ENCODE data around the gene C12orf42. TPM values are rescaled to one million over a fixed set of nuclear protein-coding genes. Genes with fewer than 3 reads are reported as not detected.

C12orf42 gene
- total RNA-seq, 1 donor from 2014 or later = not detected

DNA sequence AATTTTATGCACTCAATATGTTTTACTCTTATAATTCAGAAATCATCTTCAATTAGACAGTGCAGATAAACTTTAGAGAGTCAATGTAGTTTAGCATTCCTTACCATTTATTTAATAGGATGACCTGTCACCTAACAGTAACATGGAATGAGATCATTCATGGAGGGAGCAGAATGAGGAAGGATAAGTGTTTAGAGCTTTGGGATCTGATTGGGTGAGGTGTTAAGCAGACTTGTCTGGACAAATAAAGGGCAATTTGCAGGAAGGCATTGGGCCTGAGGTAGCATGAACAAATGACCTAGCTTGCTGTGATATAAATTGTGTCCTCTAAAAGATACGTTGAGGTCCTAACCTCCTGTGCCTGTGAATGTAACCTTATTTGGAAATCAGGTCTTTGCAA is 187.4 kb downstream of the C12orf42 start:
- no peaks in the 10 kb centered on the region for H3K9me3 Mint-ChIP-seq (ENCODE audit: unreplicated experiment)
- DNase-seq (ENCODE audit: extremely low spot score, unreplicated experiment) = no peak
- H3K4me3 Mint-ChIP-seq (ENCODE audit: unreplicated experiment) = no peak overlapping the region
- no peaks in the 10 kb centered on the region for H3K36me3 Mint-ChIP-seq (ENCODE audit: unreplicated experiment)
- peaks cover 3% of the 10 kb centered on the region for H3K27me3 Mint-ChIP-seq (ENCODE audit: unreplicated experiment)
- H3K27ac Mint-ChIP-seq (ENCODE audit: unreplicated experiment) = no peak overlapping the region
- H3K4me1 Mint-ChIP-seq (ENCODE audit: unreplicated experiment) = no peaks in the 10 kb centered on the region
- TF ChIP-seq, protein P1, sequence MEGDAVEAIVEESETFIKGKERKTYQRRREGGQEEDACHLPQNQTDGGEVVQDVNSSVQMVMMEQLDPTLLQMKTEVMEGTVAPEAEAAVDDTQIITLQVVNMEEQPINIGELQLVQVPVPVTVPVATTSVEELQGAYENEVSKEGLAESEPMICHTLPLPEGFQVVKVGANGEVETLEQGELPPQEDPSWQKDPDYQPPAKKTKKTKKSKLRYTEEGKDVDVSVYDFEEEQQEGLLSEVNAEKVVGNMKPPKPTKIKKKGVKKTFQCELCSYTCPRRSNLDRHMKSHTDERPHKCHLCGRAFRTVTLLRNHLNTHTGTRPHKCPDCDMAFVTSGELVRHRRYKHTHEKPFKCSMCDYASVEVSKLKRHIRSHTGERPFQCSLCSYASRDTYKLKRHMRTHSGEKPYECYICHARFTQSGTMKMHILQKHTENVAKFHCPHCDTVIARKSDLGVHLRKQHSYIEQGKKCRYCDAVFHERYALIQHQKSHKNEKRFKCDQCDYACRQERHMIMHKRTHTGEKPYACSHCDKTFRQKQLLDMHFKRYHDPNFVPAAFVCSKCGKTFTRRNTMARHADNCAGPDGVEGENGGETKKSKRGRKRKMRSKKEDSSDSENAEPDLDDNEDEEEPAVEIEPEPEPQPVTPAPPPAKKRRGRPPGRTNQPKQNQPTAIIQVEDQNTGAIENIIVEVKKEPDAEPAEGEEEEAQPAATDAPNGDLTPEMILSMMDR (IDR thresholded peaks at IDR 0.05) = no peak

DNA sequence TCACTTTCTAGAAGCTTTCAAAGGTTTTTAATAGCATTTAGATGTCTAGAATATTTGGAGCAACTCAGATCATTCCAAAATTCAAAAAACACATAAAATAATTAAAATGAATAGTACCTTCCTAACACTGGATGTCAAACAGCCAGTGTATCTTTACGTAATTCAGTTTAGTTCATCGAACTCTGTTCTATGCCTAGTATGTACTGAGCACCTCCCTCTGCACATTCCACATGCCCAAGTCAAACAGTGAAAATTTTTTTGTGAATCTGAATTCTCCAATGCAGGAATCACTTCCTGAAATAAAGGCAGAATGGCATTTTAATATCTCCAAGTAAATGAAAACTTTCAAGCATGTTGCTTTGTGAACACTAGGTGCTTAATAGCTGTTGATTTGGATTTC is 192.3 kb downstream of the C12orf42 start:
- no peak overlapping the region for H3K4me3 Mint-ChIP-seq (ENCODE audit: unreplicated experiment)
- no peaks in the 10 kb centered on the region for H3K36me3 Mint-ChIP-seq (ENCODE audit: unreplicated experiment)
- DNase-seq (ENCODE audit: extremely low spot score, unreplicated experiment) = no peak
- H3K9me3 Mint-ChIP-seq (ENCODE audit: unreplicated experiment) = no peaks in the 10 kb centered on the region
- no peak overlapping the region for H3K27ac Mint-ChIP-seq (ENCODE audit: unreplicated experiment)
- H3K27me3 Mint-ChIP-seq (ENCODE audit: unreplicated experiment) = peaks cover 17% of the 10 kb centered on the region
- TF ChIP-seq, protein P1 (IDR thresholded peaks at IDR 0.05) = no peak
- no peaks in the 10 kb centered on the region for H3K4me1 Mint-ChIP-seq (ENCODE audit: unreplicated experiment)

DNA sequence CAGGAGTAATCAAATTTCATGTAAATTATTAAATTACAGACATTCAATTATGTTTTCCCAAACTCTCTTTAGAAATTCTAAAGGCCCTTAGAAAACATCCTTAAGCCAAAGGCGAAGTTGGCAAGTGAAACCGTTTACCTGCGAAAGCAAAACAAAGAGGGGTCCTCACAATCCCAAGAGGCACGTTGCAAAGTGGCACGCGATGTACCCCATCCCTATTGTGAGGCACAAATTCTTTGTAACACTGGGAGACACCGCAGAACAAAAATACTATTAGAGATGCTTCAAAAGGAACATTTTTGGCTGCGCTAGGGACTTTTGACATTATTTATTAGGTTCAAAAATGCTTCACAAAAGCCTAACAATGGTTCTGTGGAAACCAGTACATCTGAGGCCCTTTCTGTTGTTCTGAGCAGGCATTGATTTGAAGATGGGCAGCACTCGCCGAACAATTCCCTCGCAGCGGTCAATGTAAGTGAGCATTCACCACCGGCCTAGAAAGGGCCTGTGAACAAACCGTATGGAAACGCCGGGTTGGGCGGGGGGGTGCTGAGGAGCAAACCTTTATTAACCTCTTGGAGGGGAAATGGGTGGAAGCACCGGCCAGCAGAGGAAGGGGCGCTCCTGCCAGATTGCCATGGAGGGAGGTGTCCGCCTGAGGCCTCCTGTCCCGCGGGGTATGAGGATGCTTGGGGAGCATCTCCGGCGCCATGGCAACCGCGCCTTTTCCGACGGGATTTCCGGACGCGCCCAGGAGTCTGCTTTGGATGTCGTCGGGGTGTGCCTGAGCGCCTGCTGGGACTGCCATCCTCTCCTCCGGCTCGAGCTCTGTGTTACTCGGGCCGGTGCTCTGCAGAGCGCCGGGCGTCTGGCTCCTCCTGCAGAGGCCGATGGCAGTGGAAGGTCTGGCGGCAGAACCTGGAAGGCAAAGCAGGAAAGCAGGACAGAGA is 193.9 kb downstream of the C12orf42 start:
- Mint-ChIP-seq H3K9me3 (ENCODE audit: unreplicated experiment) (no peaks in the 10 kb centered on the region), H3K36me3 (ENCODE audit: unreplicated experiment) (no peaks in the 10 kb centered on the region), H3K27ac (ENCODE audit: unreplicated experiment) (no peak overlapping the region), H3K27me3 (ENCODE audit: unreplicated experiment) (peaks cover 17% of the 10 kb centered on the region), H3K4me3 (ENCODE audit: unreplicated experiment) (no peak overlapping the region), H3K4me1 (ENCODE audit: unreplicated experiment) (no peaks in the 10 kb centered on the region)
- no peak for DNase-seq (ENCODE audit: extremely low spot score, unreplicated experiment)
- TF ChIP-seq, protein P1 (IDR thresholded peaks at IDR 0.05) = no peak

DNA sequence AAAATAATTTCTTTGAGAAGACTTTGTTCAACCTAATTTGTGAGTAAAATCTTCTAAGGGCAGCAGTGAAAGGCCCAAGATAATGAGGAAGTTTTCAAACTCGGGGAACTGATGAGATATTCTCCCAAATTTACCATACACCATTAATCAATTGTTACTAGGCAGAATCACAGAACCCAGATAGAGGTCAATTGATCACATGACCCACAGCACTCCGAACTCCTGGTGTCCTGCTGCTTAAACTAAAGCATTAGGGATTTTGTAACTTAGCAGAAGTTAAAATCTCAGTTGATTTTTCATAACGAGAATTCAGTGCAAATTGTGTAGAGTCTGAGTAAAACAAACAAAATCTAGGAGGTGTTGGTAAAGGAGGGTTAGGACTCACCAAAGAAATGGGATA is 207.8 kb downstream of the C12orf42 start:
- no peaks in the 10 kb centered on the region for H3K4me1 Mint-ChIP-seq (ENCODE audit: unreplicated experiment)
- TF ChIP-seq, protein P1 (IDR thresholded peaks at IDR 0.05) = no peak
- no peaks in the 10 kb centered on the region for H3K27me3 Mint-ChIP-seq (ENCODE audit: unreplicated experiment)
- H3K36me3 Mint-ChIP-seq (ENCODE audit: unreplicated experiment) = no peaks in the 10 kb centered on the region
- no peak overlapping the region for H3K4me3 Mint-ChIP-seq (ENCODE audit: unreplicated experiment)
- no peak for DNase-seq (ENCODE audit: extremely low spot score, unreplicated experiment)
- H3K9me3 Mint-ChIP-seq (ENCODE audit: unreplicated experiment) = peaks cover 15% of the 10 kb centered on the region
- no peak overlapping the region for H3K27ac Mint-ChIP-seq (ENCODE audit: unreplicated experiment)

DNA sequence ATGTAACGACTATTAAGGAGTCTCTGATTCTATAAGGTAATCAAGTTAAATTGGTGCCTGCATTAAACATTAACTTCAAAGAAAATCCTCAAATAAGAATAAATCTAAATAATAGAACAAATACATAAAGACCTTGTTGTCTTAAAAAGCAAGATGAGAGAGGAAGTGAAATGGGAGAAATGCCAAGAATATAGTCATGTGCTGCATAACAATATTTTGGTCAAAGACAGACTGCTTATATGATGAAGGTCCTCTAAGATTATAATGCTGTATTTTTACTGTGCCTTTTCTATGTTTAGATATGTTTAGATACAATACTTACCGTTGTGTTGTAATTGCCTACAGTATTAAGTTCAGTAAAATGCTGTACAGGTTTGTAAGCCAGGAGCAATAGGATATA is 213.6 kb downstream of the C12orf42 start:
- TF ChIP-seq, protein P1 (IDR thresholded peaks at IDR 0.05) = no peak
- Mint-ChIP-seq H3K27ac (ENCODE audit: unreplicated experiment) (no peak overlapping the region), H3K36me3 (ENCODE audit: unreplicated experiment) (no peaks in the 10 kb centered on the region), H3K4me1 (ENCODE audit: unreplicated experiment) (no peaks in the 10 kb centered on the region), H3K4me3 (ENCODE audit: unreplicated experiment) (no peak overlapping the region), H3K27me3 (ENCODE audit: unreplicated experiment) (no peaks in the 10 kb centered on the region), H3K9me3 (ENCODE audit: unreplicated experiment) (no peaks in the 10 kb centered on the region)
- DNase-seq (ENCODE audit: extremely low spot score, unreplicated experiment) = no peak
